ENCODE results near the gene PRAMEF12.
"Not testable (repeated sequence)": the region's sequence is repeated elsewhere in the genome, so short reads cannot be mapped to it uniquely, and the experiment has no call there.

The PRAMEF12 gene

DNA sequence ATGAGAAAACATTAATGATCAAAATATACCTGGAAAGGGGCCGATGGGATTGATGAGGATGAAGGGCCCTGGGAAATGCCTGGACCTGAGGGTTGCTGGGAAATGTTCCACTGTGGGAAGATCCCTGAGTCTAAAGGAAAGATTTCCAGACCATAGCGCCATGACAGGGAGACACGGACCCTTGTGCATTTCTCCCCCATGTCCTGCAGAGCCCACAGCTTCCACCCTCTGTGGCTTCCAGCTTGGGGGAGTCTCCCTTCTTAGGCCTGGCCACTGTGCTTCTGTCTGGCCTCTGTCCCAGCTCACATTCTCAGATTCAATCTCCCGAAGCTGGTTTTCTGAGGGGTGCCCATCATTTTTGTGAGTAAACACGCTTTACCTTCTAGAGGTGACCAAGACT lies 1.0 kb upstream of the PRAMEF12 start:
- DNase-seq: no peak

DNA sequence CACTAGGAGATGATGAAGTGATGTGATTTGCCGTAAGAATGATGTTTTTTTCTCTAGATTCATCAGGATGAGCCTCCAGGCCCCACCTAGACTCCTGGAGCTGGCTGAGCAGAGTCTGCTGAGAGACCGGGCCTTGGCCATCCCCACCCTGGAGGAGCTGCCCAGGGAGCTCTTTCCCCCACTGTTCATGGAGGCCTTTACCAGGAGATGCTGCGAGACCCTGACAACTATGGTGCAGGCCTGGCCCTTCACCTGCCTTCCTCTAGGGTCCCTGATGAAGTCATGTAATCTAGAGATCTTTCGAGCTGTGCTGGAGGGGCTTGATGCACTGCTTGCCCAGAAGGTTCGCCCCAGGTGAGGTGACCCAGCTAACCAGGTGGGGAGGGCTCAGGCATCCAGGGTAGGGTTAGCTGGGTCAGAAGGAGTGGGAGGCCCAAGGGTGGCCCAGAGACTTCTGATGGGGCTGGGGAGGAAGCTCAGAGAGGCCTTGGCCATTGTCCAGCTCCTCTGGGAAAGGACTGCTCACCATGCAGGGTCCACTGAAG lies 1.3 kb downstream of the PRAMEF12 start:
- no peak for DNase-seq

DNA sequence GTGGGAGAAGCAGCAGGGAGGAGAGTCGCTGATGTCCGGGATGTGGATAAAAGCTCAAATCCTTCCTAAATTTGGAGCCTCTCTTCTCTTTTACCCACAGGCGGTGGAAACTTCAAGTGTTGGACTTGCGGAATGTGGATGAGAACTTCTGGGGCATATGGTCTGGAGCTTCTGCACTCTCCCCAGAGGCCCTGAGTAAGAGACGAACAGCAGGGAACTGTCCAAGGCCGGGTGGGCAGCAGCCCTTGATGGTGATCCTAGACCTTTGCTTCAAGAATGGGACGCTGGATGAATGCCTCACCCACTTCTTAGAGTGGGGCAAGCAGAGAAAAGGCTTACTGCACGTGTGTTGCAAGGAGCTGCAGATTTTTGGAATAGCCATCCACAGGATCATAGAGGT lies 1.9 kb downstream of the PRAMEF12 start:
- no peak for DNase-seq

DNA sequence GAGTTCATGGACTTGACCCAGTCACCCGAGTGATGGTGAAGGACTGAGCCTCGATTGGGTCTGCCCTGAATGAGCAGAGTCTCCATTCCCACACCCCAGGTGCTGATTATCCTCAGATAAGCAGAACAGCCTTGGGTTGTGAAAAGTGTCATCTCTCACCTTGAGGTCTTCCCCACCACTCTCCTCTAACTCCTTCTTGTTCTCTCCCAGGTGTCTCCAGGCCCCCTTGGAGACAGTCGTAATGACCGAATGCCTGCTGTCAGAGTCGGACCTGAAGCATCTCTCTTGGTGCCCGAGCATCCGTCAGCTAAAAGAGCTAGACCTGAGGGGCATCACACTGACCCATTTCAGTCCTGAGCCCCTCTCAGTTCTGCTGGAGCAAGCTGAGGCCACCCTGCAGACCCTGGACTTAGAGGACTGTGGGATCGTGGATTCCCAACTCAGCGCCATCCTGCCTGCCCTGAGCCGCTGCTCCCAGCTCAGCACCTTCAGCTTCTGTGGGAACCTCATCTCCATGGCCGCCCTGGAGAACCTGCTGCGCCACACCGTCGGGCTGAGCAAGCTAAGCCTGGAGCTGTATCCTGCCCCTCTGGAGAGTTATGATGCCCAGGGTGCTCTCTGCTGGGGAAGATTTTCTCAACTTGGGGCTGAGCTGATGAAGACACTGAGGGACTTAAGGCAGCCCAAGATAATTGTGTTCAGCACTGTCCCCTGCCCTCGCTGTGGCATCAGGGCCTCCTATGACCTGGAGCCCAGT lies 3.4 kb downstream of the PRAMEF12 start:
- DNase-seq: no peak

DNA sequence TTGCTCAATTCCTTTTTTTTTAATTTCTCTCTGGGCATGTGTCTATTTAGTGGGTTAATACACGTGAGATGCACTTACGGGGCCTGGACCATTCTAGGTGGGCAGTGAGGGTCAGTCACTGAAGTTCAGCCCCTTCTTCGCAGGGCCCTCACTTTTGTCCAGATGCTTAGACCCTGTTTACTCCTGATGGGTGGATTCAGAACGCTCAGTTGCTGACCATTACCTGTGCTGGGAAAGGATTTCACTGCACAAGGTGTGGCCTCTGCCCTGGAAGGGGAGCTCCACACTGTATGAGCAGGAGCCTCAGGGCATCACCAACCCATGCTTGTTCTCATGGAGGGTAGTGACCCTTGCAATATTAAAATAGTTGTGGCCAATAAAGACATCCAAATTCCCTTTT lies 4.5 kb downstream of the PRAMEF12 start:
- no peak for DNase-seq

DNA sequence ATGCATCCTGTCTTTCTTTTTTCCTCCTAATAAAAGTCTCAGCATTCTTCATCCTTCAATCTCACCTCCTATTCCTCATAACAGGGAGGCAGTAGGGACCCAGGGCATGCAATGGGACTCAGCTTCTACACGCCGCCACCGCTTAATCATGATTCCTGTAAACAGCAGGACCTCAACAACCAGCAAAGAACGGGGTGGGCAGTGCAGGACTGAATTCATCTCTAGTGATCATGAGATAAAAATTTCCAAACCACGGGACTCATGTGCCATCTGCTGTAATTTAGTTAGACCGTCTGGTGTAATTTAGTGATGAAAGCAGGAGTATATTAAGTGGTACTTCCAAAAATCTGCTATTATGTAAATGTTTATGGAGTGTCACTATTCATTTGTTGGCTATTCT lies 5.4 kb downstream of the PRAMEF12 start:
- no peak for DNase-seq

DNA sequence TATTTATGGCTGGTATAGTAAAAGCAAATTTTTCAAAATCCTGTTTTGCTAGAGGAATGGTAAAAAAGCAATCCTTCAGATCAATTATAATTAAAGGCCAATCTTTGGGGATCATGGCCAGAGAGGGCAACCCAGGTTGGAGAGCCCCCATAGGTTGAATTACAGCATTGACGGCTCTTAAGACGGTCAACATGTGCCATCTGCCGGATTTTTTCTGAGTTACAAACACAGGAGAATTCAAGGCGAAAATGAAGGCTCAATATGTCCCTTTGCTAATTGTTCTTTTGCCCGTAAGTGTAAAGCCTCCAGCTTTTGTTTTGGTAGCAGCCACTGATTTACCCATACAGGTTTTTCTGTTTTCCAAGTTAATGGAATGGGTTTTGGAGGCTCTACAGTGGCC lies 8.0 kb downstream of the PRAMEF12 start:
- not testable (repeated sequence) for DNase-seq

DNA sequence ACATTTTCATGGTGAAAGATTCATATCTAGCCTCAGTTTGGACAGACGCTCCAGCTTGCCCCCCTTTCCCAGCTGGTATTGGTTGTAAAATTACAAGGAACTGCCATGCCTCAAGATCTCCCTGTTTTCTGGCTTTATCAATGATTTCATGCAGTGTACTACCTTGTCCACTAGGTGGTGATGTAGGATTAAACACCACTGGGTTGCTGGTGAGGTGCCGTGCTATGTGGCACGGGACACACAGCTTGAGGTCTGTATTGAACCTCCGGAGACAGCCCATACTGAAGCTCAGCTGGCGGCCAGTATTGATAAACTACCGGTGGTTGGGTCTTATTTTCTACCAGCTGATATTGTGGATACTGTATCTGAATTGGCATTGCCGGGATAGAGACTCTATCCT lies 10.2 kb downstream of the PRAMEF12 start:
- DNase-seq: not testable (repeated sequence)

DNA sequence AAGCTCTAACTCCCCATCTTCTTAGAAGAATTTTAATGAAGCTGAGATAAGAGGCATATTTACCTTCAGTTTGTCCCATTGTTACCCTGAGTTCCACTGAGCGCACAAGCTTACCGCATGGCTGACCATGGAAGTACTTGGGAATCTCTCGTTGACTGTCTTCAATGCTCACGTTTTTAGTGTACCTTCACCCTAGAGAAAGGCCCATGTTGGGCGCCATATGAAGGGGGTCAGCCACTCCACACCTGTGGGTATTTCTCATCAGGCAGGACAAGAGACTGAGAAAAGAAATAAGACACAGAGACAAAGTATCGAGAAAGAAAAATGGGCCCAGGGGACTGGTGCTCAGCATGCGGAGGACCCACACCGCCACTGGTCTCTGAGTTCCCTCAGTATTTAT lies 11.2 kb downstream of the PRAMEF12 start:
- DNase-seq: not testable (repeated sequence)

DNA sequence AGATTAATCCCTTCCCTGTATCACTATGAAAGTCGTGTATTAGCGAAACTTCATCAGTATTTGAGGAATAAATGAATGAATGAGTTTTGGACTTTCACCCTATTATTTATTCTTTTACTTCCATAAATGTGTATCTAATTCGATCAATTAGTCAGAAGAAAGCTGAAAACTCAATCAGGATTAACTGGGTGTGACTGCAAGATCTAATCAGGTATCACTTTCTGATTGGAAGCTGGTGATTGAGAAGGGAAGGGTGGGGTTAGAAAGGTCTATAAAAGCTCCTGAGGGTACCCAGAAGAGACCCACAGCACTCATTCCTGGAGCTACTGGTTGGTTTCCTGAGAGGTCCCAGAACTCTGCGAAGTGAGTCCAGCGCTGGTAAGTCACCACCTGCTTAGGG lies 17.6 kb downstream of the PRAMEF12 start, which contains the start of gene PRAMEF1:
TSS of gene PRAMEF1 (plus strand) at position 301 of the 400 bp plus-strand sequence. CDS start 1,831 bp downstream, outside the sequence.
- not testable (repeated sequence) for DNase-seq

DNA sequence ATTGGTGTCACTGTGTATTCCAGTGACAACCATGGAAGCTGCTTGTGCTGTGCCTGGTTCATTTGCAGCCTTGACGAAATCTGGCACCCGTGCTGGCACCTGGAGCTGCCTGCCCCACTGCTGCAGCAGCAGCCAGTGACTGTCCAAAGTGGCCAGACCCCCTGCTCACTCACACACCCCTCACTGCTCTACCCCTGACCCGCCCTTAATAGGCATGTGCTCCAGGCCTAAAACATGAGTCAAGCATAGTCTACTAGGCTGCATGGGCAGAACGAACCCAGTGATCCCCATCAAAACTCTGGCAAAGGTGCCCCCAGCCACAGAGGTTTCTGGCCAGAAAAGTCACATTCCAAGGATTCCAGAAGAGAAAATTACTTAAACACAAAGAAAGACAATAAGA lies 25.4 kb downstream of the PRAMEF12 start:
- no peak for DNase-seq

DNA sequence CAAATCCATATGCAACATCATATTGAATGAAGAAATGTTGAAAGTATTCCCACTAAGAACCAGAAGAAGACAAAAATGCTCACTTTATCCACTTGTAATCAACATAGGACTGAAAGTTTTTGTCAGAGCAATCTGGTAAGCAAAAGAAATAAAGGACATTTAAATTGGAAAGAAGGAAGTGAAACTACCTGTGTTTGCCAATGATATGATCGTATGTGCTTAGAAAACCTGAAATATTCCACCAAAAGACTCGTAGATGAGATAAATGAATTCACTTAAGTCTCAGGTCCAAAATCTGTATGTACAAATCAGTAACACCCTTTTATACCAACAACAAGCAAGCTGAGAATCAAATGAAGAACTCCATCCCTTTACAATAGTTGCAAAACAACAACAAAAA lies 26.2 kb downstream of the PRAMEF12 start:
- no peak for DNase-seq

DNA sequence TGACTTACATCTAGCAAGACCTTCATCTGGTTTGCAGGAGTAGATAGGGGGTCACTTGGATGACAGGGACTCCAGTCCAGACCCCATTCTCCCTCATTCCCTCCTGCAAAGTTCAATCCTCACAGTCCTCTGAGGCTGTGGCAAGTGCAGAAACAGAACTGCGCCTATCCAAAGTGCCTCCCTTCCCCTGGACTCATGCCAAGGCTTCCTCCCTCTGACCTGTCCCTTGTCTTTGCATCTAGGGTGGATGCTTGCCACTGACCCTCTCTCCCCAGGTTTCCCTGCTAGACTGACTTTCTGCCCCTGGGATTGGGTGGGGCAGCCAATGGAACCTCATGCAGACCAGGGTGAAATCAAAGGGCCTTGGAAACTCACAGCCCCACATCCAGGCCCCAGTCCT lies 36.4 kb downstream of the PRAMEF12 start:
- DNase-seq: no peak

DNA sequence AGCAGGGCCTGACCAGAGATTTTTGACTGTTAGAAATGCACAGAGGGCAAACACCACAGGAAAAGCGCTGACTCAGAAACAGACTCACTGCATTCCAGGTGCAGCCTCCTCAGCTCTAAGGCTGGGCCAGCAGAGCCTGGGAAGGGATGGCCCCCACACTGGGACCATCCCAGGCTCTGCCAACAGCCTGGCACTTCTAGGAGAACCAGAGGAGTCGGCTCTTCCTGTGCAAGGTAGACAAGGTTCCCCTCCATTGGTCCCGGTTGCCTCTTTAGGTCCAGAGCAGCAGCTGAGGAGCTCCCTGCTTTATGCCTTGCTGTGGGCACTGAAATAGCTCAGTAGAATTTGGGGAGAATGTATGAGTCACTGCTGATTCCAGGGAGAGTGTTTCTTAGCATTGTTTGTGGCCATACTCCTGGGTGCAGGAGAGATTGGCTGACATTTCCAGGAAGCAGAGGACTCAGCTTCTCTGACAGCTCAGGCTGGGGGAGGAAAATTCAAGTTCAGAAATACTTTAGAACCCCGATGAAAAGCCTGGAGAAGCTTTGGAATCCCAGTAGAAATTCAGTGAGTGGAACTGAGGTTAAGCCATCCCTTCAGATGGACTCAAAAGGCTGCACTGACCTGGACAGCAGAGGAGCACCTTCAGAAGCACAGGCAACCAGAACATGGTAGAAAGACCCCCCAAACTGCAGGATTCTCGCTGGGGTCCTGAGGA lies 37.3 kb downstream of the PRAMEF12 start:
- no peak for DNase-seq

DNA sequence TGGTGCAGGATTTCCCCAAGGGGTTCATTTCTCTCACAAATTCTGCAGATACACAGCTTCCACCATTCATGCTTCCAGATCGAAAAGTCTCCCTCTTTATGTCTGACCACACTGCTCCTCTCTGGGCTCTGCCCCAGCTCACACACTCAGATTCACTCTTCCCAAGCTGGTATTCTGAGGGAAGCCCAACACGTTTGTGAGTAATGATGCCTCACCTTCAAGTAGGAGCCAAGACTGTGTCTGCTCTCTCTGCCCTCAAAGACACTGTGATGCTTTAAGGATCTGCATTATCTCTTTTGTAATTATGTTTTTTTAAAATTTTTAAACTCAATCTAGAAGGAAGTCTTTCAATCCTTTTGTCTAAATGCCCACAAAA lies 37.9 kb downstream of the PRAMEF12 start:
- no peak for DNase-seq

DNA sequence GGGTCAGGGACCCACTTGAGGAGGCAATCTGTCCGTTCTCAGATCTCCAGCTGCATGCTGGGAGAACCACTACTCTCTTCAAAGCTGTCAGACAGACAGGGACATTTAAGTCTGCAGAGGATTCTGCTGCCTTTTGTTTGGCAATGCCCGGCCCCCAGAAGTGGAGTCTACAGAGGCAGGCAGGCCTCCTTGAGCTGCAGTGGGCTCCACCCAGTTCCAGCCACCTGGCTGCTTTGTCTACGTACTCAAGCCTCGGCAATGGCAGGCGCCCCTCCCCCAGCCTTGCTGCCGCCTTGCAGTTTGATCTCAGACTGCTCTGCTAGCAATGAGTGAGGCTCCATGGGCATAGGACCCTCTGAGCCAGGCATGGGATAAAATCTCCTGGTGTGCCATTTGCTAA lies 45.5 kb downstream of the PRAMEF12 start:
- DNase-seq: not testable (repeated sequence)
